Stimulated activated memory B cell treated with anti-CD40 and anti-IgM and Interleukin-4, amounts not matched to agents 10 μg/mL and 1 μg/mL and 100 μg/mL, for 72 hours (primary cell): ENCODE results near the gene SH3GL1.

ENCODE experiments used
- ATAC-seq: fragments of 150-1000 bp; cut with Tn5 transposase; 2 replicates; pipeline ENCODE4 v1.10.0; 2021
- H3K27ac Mint-ChIP-seq: one replicate; pipeline ENCODE4 v1.8.0; 2022; ENCODE audit warnings: mild to moderate bottlenecking, mixed read lengths
- H3K27me3 Mint-ChIP-seq: one replicate; pipeline ENCODE4 v1.8.0; 2022; ENCODE audit warnings: mixed read lengths
- H3K36me3 Mint-ChIP-seq: one replicate; pipeline ENCODE4 v1.8.0; 2022; ENCODE audit warnings: mixed read lengths
- H3K4me1 Mint-ChIP-seq: one replicate; pipeline ENCODE4 v1.8.0; 2022; ENCODE audit warnings: mixed read lengths
- H3K4me3 Mint-ChIP-seq: one replicate; pipeline ENCODE4 v1.8.0; 2022; ENCODE audit warnings: mild to moderate bottlenecking, moderate library complexity, mixed read lengths
- H3K9me3 Mint-ChIP-seq: one replicate; pipeline ENCODE4 v1.8.0; 2022; ENCODE audit warnings: mixed read lengths

The SH3GL1 gene

GRCh38 chr19:4322942-4323665 is 77.2 kb downstream of the SH3GL1 start:
- no peak overlapping the region for H3K4me3 Mint-ChIP-seq
- peaks cover 31% of the 10 kb centered on the region for H3K9me3 Mint-ChIP-seq
- no peak for ATAC-seq
- peaks cover 20% of the 10 kb centered on the region for H3K4me1 Mint-ChIP-seq
- H3K27me3 Mint-ChIP-seq, result peaks cover 51% of the 10 kb centered on the region
- H3K36me3 Mint-ChIP-seq, result peaks cover 7% of the 10 kb centered on the region
- no peak overlapping the region for H3K27ac Mint-ChIP-seq

GRCh38 chr19:4320419-4320818 is 79.9 kb downstream of the SH3GL1 start:
- no peak for ATAC-seq
- Mint-ChIP-seq H3K4me1 (no peaks in the 10 kb centered on the region), H3K27me3 (peaks cover 27% of the 10 kb centered on the region), H3K27ac (no peak overlapping the region), H3K36me3 (peaks cover 7% of the 10 kb centered on the region), H3K4me3 (no peak overlapping the region), H3K9me3 (peaks cover 31% of the 10 kb centered on the region)

- ATAC-seq, result no peak
- Mint-ChIP-seq H3K4me3 (no peak overlapping the region), H3K27ac (no peak overlapping the region), H3K36me3 (peaks cover 7% of the 10 kb centered on the region), H3K9me3 (peaks cover 31% of the 10 kb centered on the region), H3K4me1 (no peaks in the 10 kb centered on the region), H3K27me3 (peaks cover 15% of the 10 kb centered on the region)
Measured at GRCh38 chr19:4319067-4319718, 81.2 kb downstream of the SH3GL1 start.

- Mint-ChIP-seq H3K27ac (no peak overlapping the region), H3K4me1 (no peaks in the 10 kb centered on the region), H3K27me3 (peaks cover 13% of the 10 kb centered on the region), H3K4me3 (no peak overlapping the region), H3K36me3 (peaks cover 7% of the 10 kb centered on the region), H3K9me3 (peaks cover 31% of the 10 kb centered on the region)
- no peak for ATAC-seq
Measured at GRCh38 chr19:4318460-4318859, 81.9 kb downstream of the SH3GL1 start.

- Mint-ChIP-seq H3K36me3 (peaks cover 7% of the 10 kb centered on the region), H3K27ac (no peak overlapping the region), H3K27me3 (peaks cover 13% of the 10 kb centered on the region), H3K4me3 (no peak overlapping the region), H3K4me1 (no peaks in the 10 kb centered on the region), H3K9me3 (peaks cover 28% of the 10 kb centered on the region)
- ATAC-seq, result no peak
Measured at GRCh38 chr19:4316956-4317355, 83.4 kb downstream of the SH3GL1 start.

- H3K27ac Mint-ChIP-seq, result no peak overlapping the region
- H3K27me3 Mint-ChIP-seq, result peaks cover 10% of the 10 kb centered on the region
- no peak for ATAC-seq
- H3K4me1 Mint-ChIP-seq, result no peaks in the 10 kb centered on the region
- peaks cover 4% of the 10 kb centered on the region for H3K9me3 Mint-ChIP-seq
- no peak overlapping the region for H3K4me3 Mint-ChIP-seq
- no peaks in the 10 kb centered on the region for H3K36me3 Mint-ChIP-seq
Measured at GRCh38 chr19:4313847-4314490, 86.4 kb downstream of the SH3GL1 start.
